Karpas-422 (cell line): ENCODE results near the gene BBX. TPM values are rescaled to one million over a fixed set of nuclear protein-coding genes. Genes with fewer than 3 reads are reported as not detected.

ENCODE experiments used
- DNase-seq: peaks from one replicate; pipeline ENCODE4 v3.0.0-alpha.2; 2015
- H2AFZ ChIP-seq: fragments of 200-600 bp; sonication (generic); 2 replicates; pipeline ENCODE4 v1.6.1; 2014; ENCODE audit warnings: antibody characterized with exemption, low read length, mixed read lengths
- H3K27ac ChIP-seq: fragments of 200-600 bp; sonication (generic); 2 replicates; pipeline ENCODE4 v1.5.1; 2014; ENCODE audit warnings: mild to moderate bottlenecking, low read length, moderate library complexity
- H3K27me3 ChIP-seq: fragments of 200-600 bp; sonication (generic); 2 replicates; pipeline ENCODE4 v1.6.1; 2014; ENCODE audit warnings: low read length, mixed read lengths
- H3K36me3 ChIP-seq: fragments of 200-600 bp; sonication (generic); 2 replicates; pipeline ENCODE4 v1.6.1; 2014; ENCODE audit warnings: low read length, mixed read lengths; ENCODE audit not compliant: insufficient read depth
- H3K4me1 ChIP-seq: fragments of 200-600 bp; sonication (generic); 2 replicates; pipeline ENCODE4 v1.6.1; 2014; ENCODE audit warnings: mild to moderate bottlenecking, low read length, mixed read lengths
- H3K4me2 ChIP-seq: fragments of 200-600 bp; sonication (generic); 2 replicates; pipeline ENCODE4 v1.6.1; 2014; ENCODE audit warnings: low read length, low read depth, mild to moderate bottlenecking; ENCODE audit not compliant: poor library complexity, severe bottlenecking
- H3K4me3 ChIP-seq: fragments of 200-600 bp; sonication (generic); 2 replicates; pipeline ENCODE4 v1.5.1; 2014; ENCODE audit warnings: mild to moderate bottlenecking, antibody characterized with exemption, low read length, mixed read lengths
- H3K79me2 ChIP-seq: fragments of 200-600 bp; sonication (generic); 2 replicates; pipeline ENCODE4 v1.6.1; 2014; ENCODE audit warnings: mild to moderate bottlenecking, low read length, mixed read lengths
- H3K9ac ChIP-seq: fragments of 200-600 bp; sonication (generic); 2 replicates; pipeline ENCODE4 v1.6.0; 2014; ENCODE audit warnings: low read length
- H3K9me2 ChIP-seq: fragments of 200-600 bp; sonication (generic), shearing (Covaris generic); replicated peaks from 2 replicates; pipeline ENCODE4 v1.6.0; 2014; ENCODE audit warnings: mild to moderate bottlenecking, low read length, moderate library complexity; ENCODE audit not compliant: insufficient read depth
- H3K9me3 ChIP-seq: fragments of 300-700, 200-600 bp; sonication (generic); 2 replicates; pipeline ENCODE4 v1.6.1; 2014; ENCODE audit warnings: low read length, mixed read lengths
- H4K20me1 ChIP-seq: fragments of 200-600 bp; sonication (generic); 2 replicates; pipeline ENCODE4 v1.6.1; 2014; ENCODE audit warnings: mild to moderate bottlenecking, antibody characterized with exemption, low read length, low read depth; ENCODE audit not compliant: insufficient read depth
- total RNA-seq: library from RNA; depleted of rRNA; stranded (reverse); fragments of >200 nt; shearing (Covaris generic); gene quantifications from 2 replicates; pipeline ENCODE4 v1.2.3, GENCODE V29; 2014; ENCODE audit warnings: low replicate concordance

The BBX gene
- total RNA-seq, 1 experiment from 2014 or later: 109 TPM

DNA sequence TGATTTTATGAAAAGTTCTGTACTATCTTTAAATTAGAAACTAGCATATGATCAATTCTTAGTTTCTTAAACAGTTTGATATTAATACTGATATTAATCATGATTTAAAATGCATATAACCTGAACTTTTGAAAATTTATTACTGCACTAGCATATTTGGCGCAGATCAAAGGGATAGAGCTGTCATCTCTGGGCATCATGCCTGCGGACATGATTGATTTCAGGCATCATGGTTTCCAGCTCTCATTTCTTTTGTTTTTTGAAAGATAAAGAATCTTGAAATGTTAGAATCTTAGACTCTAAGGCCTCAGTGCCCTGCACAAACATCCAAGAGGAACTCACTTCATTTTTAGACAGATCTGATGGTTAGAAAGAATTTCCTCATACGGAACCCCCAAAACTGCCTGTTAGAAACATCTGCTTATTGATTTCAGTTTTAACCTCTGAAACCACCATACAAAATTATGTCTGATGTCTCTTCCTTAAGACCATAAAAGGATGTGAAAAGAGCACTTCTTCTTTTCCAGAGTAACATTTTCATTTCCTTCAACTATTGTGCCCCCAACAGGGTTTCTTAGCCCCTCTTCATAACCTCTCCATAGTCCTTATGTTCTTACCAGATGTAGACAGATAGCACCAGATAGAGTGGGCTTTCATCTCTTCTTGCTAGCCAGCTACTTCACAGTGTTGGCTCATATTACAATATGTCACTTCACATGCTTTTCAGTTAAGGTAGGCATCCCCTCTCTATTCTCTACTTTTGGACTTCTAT lies 110.8 kb downstream of the BBX start:
- Histone ChIP-seq H3K79me2 (peaks cover 96% of the 10 kb centered on the region), H2AFZ (no peak overlapping the region), H3K9me3 (no peaks in the 10 kb centered on the region), H3K4me1 (peaks cover 52% of the 10 kb centered on the region), H3K27ac (peak overlapping the region; percentile 24; the same call in 1 of the 2 replicates), H4K20me1 (no peaks in the 10 kb centered on the region), H3K9me2 (no peaks in the 10 kb centered on the region), H3K9ac (no peak overlapping the region), H3K4me3 (no peak overlapping the region), H3K27me3 (no peaks in the 10 kb centered on the region), H3K4me2 (peak overlapping the region; percentile 4), H3K36me3 (no peaks in the 10 kb centered on the region)
- DNase-seq: no peak

DNA sequence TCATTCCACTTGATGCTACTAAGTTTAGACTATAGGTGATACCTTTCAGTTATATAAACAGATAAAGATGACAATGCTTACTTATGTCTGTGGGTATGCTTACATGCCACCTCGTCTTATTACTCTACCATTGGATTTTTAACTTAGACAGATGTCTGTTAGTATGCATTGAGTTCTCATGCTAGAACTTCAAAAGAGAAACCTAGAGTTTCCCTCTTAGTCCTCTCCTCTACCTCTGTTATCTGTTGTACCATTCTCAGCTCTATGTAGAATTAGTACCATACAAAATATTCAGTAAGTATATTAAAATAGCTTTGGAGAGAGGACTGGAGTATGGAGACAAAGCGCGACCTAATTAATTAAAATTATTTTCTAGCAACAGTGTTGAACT lies 111.3 kb downstream of the BBX start:
- Histone ChIP-seq H3K4me3 (no peak overlapping the region), H3K79me2 (peaks cover 96% of the 10 kb centered on the region), H2AFZ (no peak overlapping the region), H3K9ac (no peak overlapping the region), H3K9me2 (no peaks in the 10 kb centered on the region), H3K4me2 (no peak overlapping the region), H4K20me1 (no peaks in the 10 kb centered on the region), H3K9me3 (no peaks in the 10 kb centered on the region), H3K4me1 (peaks cover 46% of the 10 kb centered on the region), H3K27ac (no peak overlapping the region), H3K36me3 (no peaks in the 10 kb centered on the region), H3K27me3 (no peaks in the 10 kb centered on the region)
- no peak for DNase-seq

GRCh38 chr3:107637416-107638183 lies 114.8 kb downstream of the BBX start:
- Histone ChIP-seq H3K9ac (no peak overlapping the region), H3K4me3 (no peak overlapping the region), H3K4me2 (no peak overlapping the region), H4K20me1 (no peaks in the 10 kb centered on the region), H3K9me2 (no peaks in the 10 kb centered on the region), H3K36me3 (no peaks in the 10 kb centered on the region), H3K27ac (no peak overlapping the region), H3K4me1 (peaks cover 39% of the 10 kb centered on the region), H2AFZ (no peak overlapping the region), H3K9me3 (no peaks in the 10 kb centered on the region), H3K27me3 (no peaks in the 10 kb centered on the region), H3K79me2 (peaks cover 96% of the 10 kb centered on the region)
- no peak for DNase-seq

- DNase-seq: no peak
- Histone ChIP-seq H3K27me3 (no peaks in the 10 kb centered on the region), H3K36me3 (no peaks in the 10 kb centered on the region; the same call in 1 of the 2 replicates), H4K20me1 (no peaks in the 10 kb centered on the region), H3K27ac (peak overlapping the region; percentile 59), H3K4me3 (no peak overlapping the region), H3K4me1 (peaks cover 48% of the 10 kb centered on the region), H3K79me2 (peaks cover 95% of the 10 kb centered on the region), H2AFZ (no peak overlapping the region), H3K9ac (no peak overlapping the region), H3K9me3 (no peaks in the 10 kb centered on the region), H3K4me2 (peak overlapping the region; percentile 34), H3K9me2 (no peaks in the 10 kb centered on the region)
These were observed 119.0 kb downstream of the BBX start for GRCh38 chr3:107641572-107642307.

DNA sequence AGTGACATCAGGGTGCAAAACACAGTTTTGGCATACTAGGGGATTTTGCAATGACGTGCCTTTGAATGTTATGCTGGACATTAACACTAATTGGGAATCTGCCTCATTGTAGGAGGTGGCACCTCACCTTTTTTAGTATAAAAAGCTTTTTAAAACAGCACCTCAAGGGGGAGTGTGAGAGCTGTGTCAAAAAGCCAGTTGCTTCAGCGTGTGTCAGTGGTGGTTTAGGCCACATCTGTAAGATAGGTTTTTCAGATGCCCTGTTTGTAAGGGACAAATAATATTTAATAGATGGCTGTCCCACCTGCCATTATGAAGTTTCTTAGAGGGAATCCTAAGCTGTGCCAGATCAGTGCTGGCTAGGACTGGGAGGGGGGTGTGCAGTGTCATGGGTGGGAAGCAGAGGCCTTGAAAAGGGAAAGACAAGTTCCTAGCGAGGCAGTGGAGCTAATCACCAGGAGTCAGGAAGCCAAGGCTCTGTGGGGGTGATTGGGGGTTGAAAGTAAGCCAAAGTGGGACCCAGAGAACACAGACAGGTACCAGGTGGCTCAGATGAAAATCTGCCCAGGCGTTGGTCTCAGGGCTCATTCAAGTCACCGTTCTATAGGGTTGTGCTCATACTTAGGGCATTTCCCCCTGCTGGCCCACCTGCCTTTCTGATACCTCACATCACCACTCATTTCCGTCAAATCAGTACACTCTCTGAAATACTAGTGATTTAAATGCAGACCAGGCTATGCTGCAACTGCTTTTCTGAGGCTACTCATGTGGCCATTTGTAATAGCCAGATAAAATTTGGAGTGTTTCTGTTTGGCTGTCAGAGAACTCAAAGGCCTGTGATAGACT lies 120.5 kb downstream of the BBX start:
- Histone ChIP-seq H3K27me3 (no peaks in the 10 kb centered on the region), H3K27ac (no peak overlapping the region), H3K4me2 (no peak overlapping the region), H3K9ac (no peak overlapping the region), H3K79me2 (peaks cover 96% of the 10 kb centered on the region), H2AFZ (no peak overlapping the region), H3K9me2 (no peaks in the 10 kb centered on the region), H4K20me1 (no peaks in the 10 kb centered on the region), H3K9me3 (no peaks in the 10 kb centered on the region), H3K4me3 (no peak overlapping the region), H3K4me1 (peaks cover 59% of the 10 kb centered on the region), H3K36me3 (peaks cover 13% of the 10 kb centered on the region; the same call in 1 of the 2 replicates)
- DNase-seq: peak; percentile 81

GRCh38 chr3:107644631-107645030 lies 121.9 kb downstream of the BBX start:
- DNase-seq: no peak
- Histone ChIP-seq H3K4me1 (peaks cover 62% of the 10 kb centered on the region), H3K4me2 (no peak overlapping the region), H3K9me3 (no peaks in the 10 kb centered on the region), H4K20me1 (no peaks in the 10 kb centered on the region), H3K4me3 (no peak overlapping the region), H2AFZ (no peak overlapping the region), H3K9ac (no peak overlapping the region), H3K36me3 (peaks cover 16% of the 10 kb centered on the region; the same call in 1 of the 2 replicates), H3K9me2 (no peaks in the 10 kb centered on the region), H3K79me2 (peaks cover 96% of the 10 kb centered on the region), H3K27ac (no peak overlapping the region), H3K27me3 (no peaks in the 10 kb centered on the region)

DNA sequence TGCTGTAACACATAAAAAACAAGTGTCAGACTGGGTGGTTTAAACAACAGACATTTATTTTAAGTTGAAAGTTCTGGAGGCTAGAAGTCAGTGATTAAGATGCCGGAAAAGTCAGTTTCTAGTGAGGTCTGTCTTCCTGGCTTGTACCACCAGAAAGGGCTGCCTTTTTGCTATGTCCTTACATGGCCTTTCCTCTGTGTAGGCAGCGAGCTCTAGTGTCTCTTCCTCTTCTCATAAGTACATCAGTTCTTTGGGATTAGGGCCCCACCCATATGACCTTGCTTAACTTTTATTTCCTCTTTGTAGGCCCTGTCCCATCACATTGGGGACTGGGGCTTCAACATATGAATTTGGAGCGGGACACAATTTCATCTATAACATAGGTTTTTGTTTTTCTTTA lies 128.0 kb downstream of the BBX start:
- no peaks in the 10 kb centered on the region for H3K27me3 ChIP-seq
- no peak overlapping the region for H2AFZ ChIP-seq
- H3K4me3 ChIP-seq: no peak overlapping the region
- peak; percentile 60 for DNase-seq
- H3K36me3 ChIP-seq: peaks cover 16% of the 10 kb centered on the region; the same call in 1 of the 2 replicates
- peaks cover 27% of the 10 kb centered on the region for H3K4me1 ChIP-seq
- 0 out of 2 replicates have a peak overlapping the region, but pooled peaks have one; percentile 12 for H3K27ac ChIP-seq
- no peak overlapping the region for H3K4me2 ChIP-seq
- no peaks in the 10 kb centered on the region for H4K20me1 ChIP-seq
- peaks cover 93% of the 10 kb centered on the region for H3K79me2 ChIP-seq
- no peaks in the 10 kb centered on the region for H3K9me2 ChIP-seq
- H3K9me3 ChIP-seq: no peaks in the 10 kb centered on the region
- H3K9ac ChIP-seq: no peak overlapping the region
